ENCODE data around the gene C11orf91. TPM values are rescaled to one million over a fixed set of nuclear protein-coding genes. Genes with fewer than 3 reads are reported as not detected.
A peak's percentile ranks its signal among the peaks of the same experiment; 100 is the strongest.
"Not testable (repeated sequence)": the region's sequence is repeated elsewhere in the genome, so short reads cannot be mapped to it uniquely, and the experiment has no call there.

The C11orf91 gene
- polyA plus RNA-seq, 1 donor from 2014 or later: not detected

DNA sequence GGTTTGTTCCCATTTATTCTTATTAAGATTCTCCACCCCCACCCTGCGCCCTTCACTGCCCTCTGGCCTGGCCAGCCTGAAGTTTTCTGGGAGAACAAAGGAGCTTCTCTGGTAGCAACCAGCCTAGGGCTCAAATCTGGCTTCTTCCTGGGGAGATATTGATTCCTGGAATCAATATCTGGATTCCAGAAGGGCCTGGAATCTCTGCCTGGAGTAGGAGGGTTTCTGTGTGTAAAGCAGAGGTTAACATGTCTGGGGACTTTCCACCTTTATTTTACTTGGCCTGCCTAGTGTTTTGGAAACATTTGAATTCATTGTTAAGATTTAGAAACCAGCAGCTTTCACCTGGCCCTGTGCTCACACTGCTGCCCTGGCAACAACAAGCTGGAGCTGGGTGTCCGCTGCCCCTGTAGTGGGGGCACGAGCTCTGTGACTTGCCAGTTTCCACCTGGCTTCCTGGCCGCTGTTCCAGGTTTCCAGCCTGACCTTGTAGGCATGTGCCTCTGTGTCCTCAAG is 5.5 kb downstream of the C11orf91 start:
- Mint-ChIP-seq H3K27me3 (peaks cover 6% of the 10 kb centered on the region), H3K4me1 (peaks cover 0 to 5% (median 4%) of the 10 kb centered on the region in 3 donors), H3K9me3 (no peaks in the 10 kb centered on the region), H3K27ac (no peak overlapping the region), H3K4me3 (no peak overlapping the region), H3K36me3 (peaks cover 2% of the 10 kb centered on the region)

DNA sequence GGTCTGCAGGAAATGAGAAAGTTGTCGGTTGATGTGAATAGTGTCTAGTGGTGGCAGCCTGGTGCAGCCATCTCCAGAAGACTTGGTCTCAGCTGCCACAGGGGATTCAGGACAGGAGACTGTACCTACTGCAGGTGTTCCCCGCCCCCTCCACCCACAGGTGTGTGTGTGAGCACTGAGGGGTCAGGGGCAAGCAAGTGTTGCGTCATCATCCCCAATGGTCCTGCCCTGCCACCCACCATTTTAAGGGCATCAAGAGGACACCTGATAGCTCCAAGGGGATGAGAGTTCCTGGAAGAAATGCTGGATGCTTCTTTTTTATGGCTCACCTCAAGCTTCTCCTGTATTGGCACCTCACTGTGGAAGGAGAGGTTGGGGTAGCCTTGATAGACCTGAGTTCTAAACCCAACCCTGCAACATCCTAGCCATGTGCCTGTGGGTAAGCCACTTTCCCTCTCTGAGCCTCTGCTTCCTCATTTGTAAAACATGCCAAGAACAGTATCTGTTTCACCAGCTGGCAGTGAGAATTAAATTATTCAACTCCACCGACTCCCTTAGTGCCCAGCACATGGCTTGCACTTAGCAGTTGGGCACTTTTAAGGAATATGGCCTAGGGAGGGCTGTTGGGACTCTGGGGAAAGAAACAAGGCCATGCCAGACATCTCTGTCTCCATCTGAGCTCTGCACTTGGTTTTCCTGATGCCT is 6.1 kb downstream of the C11orf91 start:
- Mint-ChIP-seq H3K36me3 (peaks cover 2% of the 10 kb centered on the region), H3K9me3 (no peaks in the 10 kb centered on the region), H3K4me1 (peaks cover 0 to 4% (median 3%) of the 10 kb centered on the region in 3 donors), H3K27me3 (peaks cover 3% of the 10 kb centered on the region), H3K4me3 (no peak overlapping the region), H3K27ac (no peak overlapping the region)

DNA sequence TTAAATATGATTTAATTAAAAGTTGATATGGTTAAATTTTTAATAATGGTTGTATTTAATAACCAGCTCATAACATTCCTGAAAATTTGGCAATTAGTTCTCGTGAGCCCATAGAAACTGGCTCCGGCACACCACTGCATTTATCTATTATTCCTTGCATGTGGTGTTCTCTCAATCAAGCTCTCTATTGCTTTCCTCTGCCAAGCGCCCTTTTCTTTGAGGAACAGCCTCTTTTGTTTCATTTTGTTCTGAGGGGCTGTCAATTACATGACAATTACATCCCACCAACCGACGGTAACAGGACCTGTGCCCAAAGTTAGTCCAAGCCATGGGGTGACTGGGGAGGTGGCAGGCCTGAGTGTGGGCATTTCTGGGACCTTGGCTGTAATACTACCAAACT is 8.1 kb downstream of the C11orf91 start:
- peaks cover 0 to 4% (median 3%) of the 10 kb centered on the region in 3 donors for H3K4me1 Mint-ChIP-seq
- peaks cover 3% of the 10 kb centered on the region for H3K27me3 Mint-ChIP-seq
- peaks cover 0 to under 1% (median 0%) of the 10 kb centered on the region in 3 donors for H3K9me3 Mint-ChIP-seq
- H3K27ac Mint-ChIP-seq: no peak overlapping the region
- peaks cover 2% of the 10 kb centered on the region for H3K36me3 Mint-ChIP-seq
- peak overlapping the region in 1 of 4 donors; percentile 10 for H3K4me3 Mint-ChIP-seq

DNA sequence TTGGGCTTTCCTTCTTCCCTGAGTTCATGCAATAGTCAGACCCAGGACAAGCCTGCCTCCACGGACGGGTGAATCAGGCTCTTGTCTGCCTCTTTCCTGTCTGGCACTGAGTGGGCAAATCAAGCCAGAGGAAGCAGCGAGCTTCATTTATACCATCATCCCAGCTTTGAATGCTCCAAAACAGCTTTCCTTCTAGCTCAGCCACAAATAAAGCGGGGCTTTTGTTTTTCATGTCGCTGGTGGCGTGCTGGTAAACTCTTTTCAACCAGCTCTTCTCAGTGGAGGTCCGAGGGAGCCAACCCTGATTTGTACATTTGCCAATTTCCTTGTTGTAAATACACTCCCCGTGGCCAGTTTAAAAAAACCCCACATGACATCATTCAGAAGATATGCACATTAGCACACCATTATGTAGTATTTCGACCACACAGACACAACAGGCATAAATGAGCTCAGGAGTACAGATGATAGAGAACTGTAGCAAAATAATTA is 8.6 kb downstream of the C11orf91 start:
- H3K36me3 Mint-ChIP-seq: peaks cover 2% of the 10 kb centered on the region
- no peak overlapping the region for H3K4me3 Mint-ChIP-seq
- H3K27me3 Mint-ChIP-seq: peaks cover 3% of the 10 kb centered on the region
- H3K27ac Mint-ChIP-seq: no peak overlapping the region
- H3K4me1 Mint-ChIP-seq: peaks cover 0 to 4% (median 3%) of the 10 kb centered on the region in 3 donors
- H3K9me3 Mint-ChIP-seq: peaks cover 0 to 5% (median 3%) of the 10 kb centered on the region in 3 donors

DNA sequence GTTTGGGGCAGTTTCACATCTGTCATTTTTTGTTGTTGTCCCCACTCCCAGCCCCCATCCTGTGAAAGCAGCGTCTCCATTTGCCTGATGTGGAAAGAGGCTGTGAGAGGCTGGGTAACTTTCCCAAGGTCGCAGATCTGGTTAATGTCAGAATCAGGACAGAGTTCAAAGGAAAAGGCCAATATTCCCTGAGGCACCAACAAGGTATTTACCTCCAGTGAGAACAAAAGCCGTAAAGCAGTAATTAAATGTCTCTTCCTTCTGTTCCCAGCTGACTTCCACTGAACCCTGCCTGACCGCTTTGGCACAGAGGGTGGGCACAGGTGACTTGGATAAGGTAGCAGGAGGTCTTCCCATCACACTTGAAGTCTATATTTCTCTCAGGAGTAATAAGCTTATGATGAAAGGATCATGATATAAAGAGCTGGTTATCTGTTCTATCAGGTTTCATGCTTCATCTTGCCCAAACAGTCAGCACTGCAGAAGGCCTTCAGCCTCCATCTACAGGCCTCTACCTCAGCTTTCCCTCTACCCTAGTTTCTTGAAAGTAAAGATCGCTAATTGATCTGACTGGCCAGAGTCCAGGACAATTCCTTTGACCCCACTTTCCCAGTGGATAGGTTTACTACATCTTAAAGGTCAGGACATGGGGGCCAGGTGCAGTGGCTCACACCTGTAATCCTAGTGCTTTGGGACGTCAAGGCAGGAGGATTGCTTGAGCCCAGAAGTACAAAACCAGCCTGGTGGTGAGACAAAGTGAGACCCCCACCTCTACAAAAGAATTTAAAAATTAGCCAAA is 9.4 kb downstream of the C11orf91 start:
- Mint-ChIP-seq H3K9me3 (peaks cover 0 to 5% (median 3%) of the 10 kb centered on the region in 3 donors), H3K27me3 (peaks cover 4% of the 10 kb centered on the region), H3K36me3 (peaks cover 2% of the 10 kb centered on the region), H3K4me3 (no peak overlapping the region), H3K27ac (no peak overlapping the region), H3K4me1 (peaks cover 0 to 2% (median 1%) of the 10 kb centered on the region in 3 donors)

DNA sequence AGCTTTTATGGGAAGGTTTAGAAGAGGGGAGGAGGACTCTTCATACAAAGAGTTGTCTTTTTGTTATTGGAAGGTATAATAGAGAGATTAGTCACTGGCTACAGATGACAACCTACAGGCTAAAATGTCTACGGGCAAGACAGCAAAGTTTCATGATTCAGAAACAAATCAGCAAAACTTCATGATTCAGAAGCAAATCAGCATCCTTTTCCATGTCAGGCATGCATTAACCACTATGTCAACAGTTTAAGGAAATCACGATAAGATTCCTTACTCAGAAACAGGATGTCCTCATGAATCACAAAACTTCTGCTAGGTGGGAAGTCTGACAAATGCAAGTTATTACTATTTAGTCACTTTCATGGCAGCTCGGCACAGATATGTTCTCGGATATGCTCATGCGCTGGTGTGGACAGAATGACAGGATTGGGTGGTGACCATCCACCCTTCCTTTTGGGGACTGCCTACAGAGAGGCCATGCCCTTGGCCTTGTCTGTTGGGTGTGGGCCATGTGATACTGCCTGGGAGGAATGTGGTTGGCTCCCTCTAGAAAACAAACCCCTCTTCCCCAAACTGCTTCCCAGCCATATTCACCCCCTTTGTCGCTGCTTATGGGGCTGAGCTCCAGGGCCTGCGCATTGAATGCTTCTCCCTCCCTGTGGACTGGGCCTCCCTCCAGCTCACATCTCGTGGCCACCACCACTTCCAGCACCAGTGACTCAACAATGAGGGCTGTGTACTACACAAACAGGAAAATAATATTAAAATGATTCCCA is 10.1 kb downstream of the C11orf91 start:
- no peak overlapping the region for H3K27ac Mint-ChIP-seq
- H3K9me3 Mint-ChIP-seq: peaks cover 0 to 5% (median 3%) of the 10 kb centered on the region in 3 donors
- H3K27me3 Mint-ChIP-seq: peaks cover 4% of the 10 kb centered on the region
- H3K4me3 Mint-ChIP-seq: no peak overlapping the region
- H3K36me3 Mint-ChIP-seq: peaks cover 2% of the 10 kb centered on the region
- H3K4me1 Mint-ChIP-seq: no peaks in the 10 kb centered on the region

DNA sequence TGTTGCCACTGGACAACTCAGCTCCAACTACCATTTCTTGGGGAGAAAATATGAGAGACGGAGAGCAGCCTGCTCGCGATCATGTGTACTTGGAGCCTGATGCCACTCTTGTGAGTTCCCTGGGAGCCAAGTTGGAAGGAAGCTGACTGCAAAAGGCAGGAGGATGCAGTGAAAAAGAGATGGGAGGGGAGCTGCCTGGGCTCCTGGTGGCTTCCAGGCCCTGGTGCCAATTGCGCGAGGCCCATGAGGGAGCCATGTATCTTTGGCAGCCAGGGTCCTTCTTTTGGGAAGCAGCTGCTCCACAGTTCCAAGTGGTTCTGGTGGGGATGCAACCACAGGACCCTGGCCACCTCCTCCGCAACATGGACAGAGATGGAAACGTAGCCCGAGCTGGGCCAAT is 11.1 kb downstream of the C11orf91 start:
- H3K4me3 Mint-ChIP-seq: no peak overlapping the region
- H3K9me3 Mint-ChIP-seq: peaks cover 0 to 5% (median 3%) of the 10 kb centered on the region in 3 donors
- H3K27me3 Mint-ChIP-seq: peaks cover 4% of the 10 kb centered on the region
- H3K36me3 Mint-ChIP-seq: peaks cover 2% of the 10 kb centered on the region
- H3K27ac Mint-ChIP-seq: no peak overlapping the region
- H3K4me1 Mint-ChIP-seq: no peaks in the 10 kb centered on the region

DNA sequence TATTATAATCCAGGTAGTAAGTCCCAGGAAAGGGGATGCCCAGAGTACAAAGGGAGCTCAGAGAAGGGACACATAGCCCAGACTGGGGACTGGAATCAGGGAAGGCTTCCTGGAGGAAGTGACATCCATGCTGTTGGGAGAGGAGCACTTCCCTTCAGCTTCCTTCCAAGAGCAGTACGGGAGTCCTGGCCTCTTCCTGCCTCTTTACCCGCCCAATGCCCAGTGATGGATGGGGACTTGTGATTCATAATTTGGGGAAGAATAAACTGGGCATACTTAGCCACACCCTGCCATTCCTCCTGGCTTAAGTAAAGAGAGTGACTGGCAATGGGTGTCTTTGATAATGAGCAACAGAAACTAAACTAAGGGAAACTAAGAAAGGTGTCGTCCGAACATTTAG is 11.5 kb downstream of the C11orf91 start:
- peaks cover 7% of the 10 kb centered on the region for H3K27me3 Mint-ChIP-seq
- H3K27ac Mint-ChIP-seq: peak overlapping the region in 1 of 3 donors; percentile 5
- H3K9me3 Mint-ChIP-seq: peaks cover 0 to 5% (median 3%) of the 10 kb centered on the region in 3 donors
- no peaks in the 10 kb centered on the region for H3K4me1 Mint-ChIP-seq
- H3K4me3 Mint-ChIP-seq: no peak overlapping the region
- H3K36me3 Mint-ChIP-seq: peaks cover 2% of the 10 kb centered on the region

DNA sequence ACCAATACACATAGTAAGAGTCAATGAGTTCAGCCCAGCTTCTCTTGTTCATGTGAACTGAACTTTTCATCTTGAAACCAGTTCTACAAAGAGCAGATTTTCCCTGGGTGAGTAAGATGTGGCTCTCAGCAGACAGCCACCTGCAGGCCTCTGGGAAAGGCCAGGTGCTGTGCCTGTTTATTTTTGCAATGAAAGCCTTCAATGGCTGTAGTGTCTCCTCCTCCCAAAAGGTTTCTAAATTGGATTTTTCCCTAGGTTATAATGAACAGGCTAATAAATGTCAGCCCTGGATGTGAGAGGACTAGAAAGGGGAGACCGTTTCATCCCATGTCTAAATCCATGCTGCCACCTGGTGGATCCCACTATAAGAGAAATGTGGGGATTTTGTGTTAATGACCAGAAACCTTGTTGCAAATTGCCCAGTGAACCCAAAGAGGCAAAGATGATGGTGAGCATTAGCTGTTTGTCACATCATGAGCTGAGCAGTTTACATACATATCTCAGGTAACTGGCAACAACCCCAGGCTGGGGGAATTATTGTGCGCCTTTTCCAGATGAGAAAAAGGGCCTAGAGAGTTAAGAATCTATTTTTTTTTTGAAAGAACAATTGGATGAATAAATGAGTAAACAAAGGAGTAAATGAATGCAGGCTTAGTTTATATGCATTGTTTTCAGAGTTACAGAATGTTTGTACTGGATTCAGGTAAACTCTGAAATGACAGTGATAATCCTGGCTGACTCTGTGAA is 12.7 kb downstream of the C11orf91 start:
- no peak overlapping the region for H3K27ac Mint-ChIP-seq
- H3K4me1 Mint-ChIP-seq: no peaks in the 10 kb centered on the region
- peaks cover 14% of the 10 kb centered on the region for H3K27me3 Mint-ChIP-seq
- H3K9me3 Mint-ChIP-seq: peaks cover 0 to 5% (median 3%) of the 10 kb centered on the region in 3 donors
- H3K36me3 Mint-ChIP-seq: no peaks in the 10 kb centered on the region
- H3K4me3 Mint-ChIP-seq: no peak overlapping the region

DNA sequence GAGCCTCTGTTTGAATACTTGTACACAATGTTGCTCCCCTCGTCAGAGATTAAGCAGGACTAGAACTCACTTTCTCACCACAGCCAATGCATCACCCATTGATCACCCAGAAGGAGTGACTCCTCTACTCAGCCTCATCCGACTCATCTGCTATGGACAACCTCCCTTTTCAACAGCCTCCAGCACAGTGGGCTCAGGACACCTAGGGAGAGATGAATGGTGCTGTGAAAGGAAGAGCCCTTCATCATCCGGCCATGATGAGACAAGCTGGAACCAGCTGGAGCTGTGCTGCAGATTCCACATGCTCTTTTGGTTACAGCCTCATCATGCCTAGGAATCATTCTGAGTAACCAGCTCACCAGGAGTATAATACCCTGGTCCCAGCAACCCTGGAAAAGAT is 15.5 kb downstream of the C11orf91 start:
- Mint-ChIP-seq H3K4me1 (no peaks in the 10 kb centered on the region), H3K4me3 (no peak overlapping the region), H3K36me3 (no peaks in the 10 kb centered on the region), H3K27ac (no peak overlapping the region), H3K9me3 (peaks cover 0 to 5% (median 3%) of the 10 kb centered on the region in 3 donors), H3K27me3 (peaks cover 22% of the 10 kb centered on the region)

DNA sequence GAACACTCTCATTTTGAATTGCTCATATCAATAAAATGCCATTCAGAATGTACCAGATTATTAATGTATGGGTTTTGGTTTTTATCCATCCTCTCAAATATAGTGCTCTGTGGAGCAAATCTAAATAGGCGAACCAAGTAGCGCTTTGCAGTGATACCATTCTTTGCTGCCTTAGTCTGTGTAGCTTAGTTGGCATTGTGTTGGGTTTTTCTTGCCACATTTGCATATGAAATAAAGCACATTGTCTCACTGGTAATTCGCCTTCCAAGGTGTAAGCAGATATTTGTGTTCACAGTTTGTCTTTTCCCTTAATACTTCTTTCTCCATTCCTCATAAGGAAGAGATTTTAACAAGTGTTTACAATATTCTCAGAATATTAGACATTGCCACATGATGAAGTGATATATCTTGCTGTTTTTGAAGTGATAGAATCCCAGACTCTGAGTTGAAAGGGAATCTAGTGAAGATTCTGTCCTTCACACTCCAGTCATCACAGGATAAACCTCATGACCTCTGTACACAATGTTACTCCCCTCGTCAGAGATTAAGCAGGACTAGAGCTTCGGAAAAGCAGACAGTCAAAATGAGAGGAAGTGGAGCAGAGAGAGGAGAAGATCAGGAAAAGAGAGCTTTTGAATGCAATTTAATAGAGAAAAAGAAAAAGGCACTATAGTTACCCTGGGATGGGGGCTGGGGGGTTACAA is 16.5 kb downstream of the C11orf91 start:
- H3K4me1 Mint-ChIP-seq: no peaks in the 10 kb centered on the region
- no peak overlapping the region for H3K4me3 Mint-ChIP-seq
- H3K9me3 Mint-ChIP-seq: peaks cover 0 to 6% (median 5%) of the 10 kb centered on the region in 3 donors
- no peaks in the 10 kb centered on the region for H3K36me3 Mint-ChIP-seq
- H3K27me3 Mint-ChIP-seq: peaks cover 27% of the 10 kb centered on the region
- H3K27ac Mint-ChIP-seq: no peak overlapping the region

DNA sequence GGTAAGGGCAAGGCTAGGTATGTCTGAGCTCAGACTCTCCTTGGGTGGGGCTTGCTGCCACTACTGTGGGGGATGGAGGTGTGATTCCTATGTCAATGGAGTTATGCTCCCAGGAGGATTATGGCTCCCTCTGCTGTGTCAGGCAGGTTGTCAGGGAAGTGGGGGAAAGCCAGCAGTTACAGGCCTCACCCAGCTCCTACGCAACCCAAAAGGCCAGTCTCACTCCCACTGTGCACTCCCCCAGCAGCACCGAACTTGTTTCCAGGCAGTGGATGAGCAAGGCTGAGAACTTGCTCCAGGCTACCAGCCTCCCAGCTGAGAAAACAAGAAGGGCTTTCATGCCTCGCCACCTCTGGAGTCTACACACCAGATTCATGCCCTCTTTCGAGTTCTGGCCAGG is 18.2 kb downstream of the C11orf91 start:
- Mint-ChIP-seq H3K27me3 (peaks cover 31% of the 10 kb centered on the region), H3K4me1 (no peaks in the 10 kb centered on the region), H3K9me3 (peaks cover 3 to 8% (median 6%) of the 10 kb centered on the region in 3 donors), H3K4me3 (no peak overlapping the region), H3K27ac (no peak overlapping the region), H3K36me3 (no peaks in the 10 kb centered on the region)

DNA sequence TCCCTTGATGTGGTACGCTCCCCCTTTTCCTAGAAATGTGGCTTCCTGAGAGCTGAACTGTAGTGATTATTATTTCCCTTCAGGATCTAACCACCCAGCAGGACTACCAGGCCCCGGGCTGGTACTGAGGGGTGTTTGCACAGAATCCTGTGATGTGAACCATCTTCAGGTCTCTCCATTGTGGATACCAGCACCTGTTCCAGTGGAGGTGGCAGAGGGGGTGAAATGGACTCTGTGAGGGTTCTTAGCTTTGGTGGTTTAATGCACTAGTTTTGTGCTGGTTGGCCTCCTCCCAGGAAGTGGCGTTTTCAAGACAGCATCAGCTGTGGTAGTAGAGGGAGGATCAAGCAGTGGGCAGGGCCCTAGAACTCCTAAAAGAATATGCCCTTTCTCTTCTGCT is 18.6 kb downstream of the C11orf91 start:
- Mint-ChIP-seq H3K4me1 (no peaks in the 10 kb centered on the region), H3K4me3 (no peak overlapping the region), H3K27me3 (peaks cover 34% of the 10 kb centered on the region), H3K36me3 (no peaks in the 10 kb centered on the region), H3K27ac (no peak overlapping the region), H3K9me3 (peaks cover 3 to 8% (median 7%) of the 10 kb centered on the region in 3 donors)

DNA sequence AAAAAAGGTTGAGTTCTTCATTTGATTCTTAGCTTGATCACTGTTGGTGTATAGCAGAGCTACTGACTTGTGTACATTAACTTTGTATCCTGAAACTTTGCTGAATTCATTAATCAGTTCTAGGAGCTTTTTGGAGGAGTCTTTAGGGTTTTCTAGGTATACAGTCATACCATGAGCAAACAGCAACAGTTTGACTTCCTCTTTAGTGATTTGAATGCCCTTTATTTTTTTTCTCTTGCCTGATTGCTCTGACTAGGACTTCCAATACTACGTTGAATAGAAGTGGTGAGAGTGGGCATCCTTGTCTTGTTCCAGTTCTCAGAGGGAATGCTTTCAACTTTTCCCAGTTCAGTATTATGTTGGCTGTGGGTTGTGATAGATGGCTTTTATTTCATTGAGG is 22.0 kb downstream of the C11orf91 start:
- not testable (repeated sequence) for H3K4me1 Mint-ChIP-seq

More for the DNA sequence above, 22.0 kb downstream of the C11orf91 start:
- H3K4me3 Mint-ChIP-seq, H3K36me3 Mint-ChIP-seq, H3K27ac Mint-ChIP-seq, H3K9me3 Mint-ChIP-seq: not testable (repeated sequence)
- H3K27me3 Mint-ChIP-seq: peaks cover 27% of the 10 kb centered on the region
